ENCODE measurements around the gene DNAH2. TPM values are rescaled to one million over a fixed set of nuclear protein-coding genes. Genes with fewer than 3 reads are reported as not detected.

The DNAH2 gene
- polyA plus RNA-seq, 1 donor from 2014 or later, result 2.0 TPM

- Histone ChIP-seq H3K9me2 (ENCODE audit: insufficient read depth, low read length) (no peaks in the 10 kb centered on the region), H3K4me3 (ENCODE audit: low read length) (no peak overlapping the region), H3K27ac (ENCODE audit: low read length) (no peak overlapping the region), H3F3A (ENCODE audit: insufficient read depth, low read length, poor library complexity, severe bottlenecking) (peaks cover 10% of the 10 kb centered on the region), H2AFZ (ENCODE audit: low read depth, low read length) (no peak overlapping the region), H4K20me1 (ENCODE audit: insufficient read depth) (no peaks in the 10 kb centered on the region), H3K27me3 (ENCODE audit: insufficient read depth, low read depth, low read length) (no peaks in the 10 kb centered on the region), H3K9me3 (ENCODE audit: low read length) (no peaks in the 10 kb centered on the region), H3K4me2 (ENCODE audit: low read length) (no peak overlapping the region), H3K9ac (ENCODE audit: low read length) (peak overlapping the region; percentile 22), H3K36me3 (ENCODE audit: insufficient read depth, low read length) (no peaks in the 10 kb centered on the region), H3K79me2 (replicated peaks; ENCODE audit: insufficient read depth, low read length) (peaks cover 6% of the 10 kb centered on the region)
- no peak for TF ChIP-seq SMC3 (conservative IDR thresholded peaks at IDR 0.05; ENCODE audit: poor library complexity)
- no peak for TF ChIP-seq EZH2 (IDR thresholded peaks at IDR 0.05; ENCODE audit: borderline replicate concordance, insufficient read depth, low read length, poor library complexity, severe bottlenecking)
- TF ChIP-seq POLR2AphosphoS5 (IDR thresholded peaks at IDR 0.05), result no peak
- TF ChIP-seq REST (IDR thresholded peaks at IDR 0.05; ENCODE audit: borderline replicate concordance), result no peak
- TF ChIP-seq MXI1 (conservative IDR thresholded peaks at IDR 0.05; ENCODE audit: poor library complexity, severe bottlenecking), result no peak
- no peak for TF ChIP-seq EP300 (conservative IDR thresholded peaks at IDR 0.05; ENCODE audit: poor library complexity, severe bottlenecking)
These were observed 2.6 kb upstream of the DNAH2 start for GRCh38 chr17:7714721-7715594.

DNA sequence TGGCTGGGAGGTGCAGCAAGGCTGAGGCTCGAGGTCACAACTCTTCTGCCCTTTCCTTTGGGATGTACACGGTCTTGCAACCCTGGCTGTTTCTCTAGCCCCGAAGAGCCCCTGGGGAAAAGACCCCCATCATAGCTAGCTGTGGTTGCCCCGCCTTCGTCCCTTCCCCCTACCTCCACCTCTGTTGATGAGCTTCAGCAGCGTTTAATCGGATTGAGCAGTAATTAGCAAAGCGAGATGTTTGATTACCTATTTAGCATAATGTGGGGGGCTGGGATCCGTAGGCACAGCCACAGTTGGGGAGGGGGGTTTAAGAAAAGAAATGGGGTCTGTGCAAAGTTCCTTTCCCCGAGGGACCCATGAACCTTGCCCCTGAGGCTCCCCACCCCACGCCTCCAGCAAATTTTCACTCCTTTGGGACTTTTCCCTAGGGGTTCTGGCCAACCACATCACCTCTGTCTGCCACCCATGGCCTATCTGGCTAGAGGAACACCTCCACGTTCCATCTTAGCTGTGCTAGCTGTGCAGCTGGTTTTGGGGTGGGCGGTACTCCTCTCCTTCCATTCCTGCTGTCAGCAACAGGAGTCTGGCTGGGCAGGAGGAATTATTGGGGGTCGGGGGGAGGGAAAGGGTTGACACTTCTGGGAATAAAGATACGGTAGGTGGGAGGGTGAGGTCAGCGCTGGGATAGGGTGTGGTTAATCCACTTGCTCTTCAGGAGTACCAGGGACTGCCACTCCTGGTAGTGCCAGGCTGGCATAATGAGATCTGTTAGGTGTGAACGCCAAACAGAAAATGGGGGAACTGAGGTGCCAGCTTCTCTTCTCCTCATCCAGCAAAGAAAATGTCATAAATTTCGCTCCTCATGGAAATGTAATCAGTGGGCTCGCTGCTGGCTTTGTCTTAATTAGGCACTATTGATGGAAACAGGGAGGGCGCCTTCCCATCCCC, 1.3 kb upstream of the DNAH2 start:
- no peaks in the 10 kb centered on the region for H3K27me3 ChIP-seq (ENCODE audit: insufficient read depth, low read depth, low read length)
- H2AFZ ChIP-seq (ENCODE audit: low read depth, low read length), result peak overlapping the region; percentile 19
- H3K9me3 ChIP-seq (ENCODE audit: low read length), result no peaks in the 10 kb centered on the region
- H3K36me3 ChIP-seq (ENCODE audit: insufficient read depth, low read length), result no peaks in the 10 kb centered on the region
- peaks cover 6% of the 10 kb centered on the region for H3K79me2 ChIP-seq (replicated peaks; ENCODE audit: insufficient read depth, low read length)
- H4K20me1 ChIP-seq (ENCODE audit: insufficient read depth), result no peaks in the 10 kb centered on the region
- peak overlapping the region; percentile 81 for H3K27ac ChIP-seq (ENCODE audit: low read length)
- peak overlapping the region; percentile 77 for H3K4me3 ChIP-seq (ENCODE audit: low read length)
- H3K9ac ChIP-seq (ENCODE audit: low read length), result peak overlapping the region; percentile 81
- TF ChIP-seq MXI1 (conservative IDR thresholded peaks at IDR 0.05; ENCODE audit: poor library complexity, severe bottlenecking) (no peak), POLR2AphosphoS5 (IDR thresholded peaks at IDR 0.05) (no peak), EZH2 (IDR thresholded peaks at IDR 0.05; ENCODE audit: borderline replicate concordance, insufficient read depth, low read length, poor library complexity, severe bottlenecking) (no peak), EP300 (conservative IDR thresholded peaks at IDR 0.05; ENCODE audit: poor library complexity, severe bottlenecking) (no peak)
- peaks cover 10% of the 10 kb centered on the region for H3F3A ChIP-seq (ENCODE audit: insufficient read depth, low read length, poor library complexity, severe bottlenecking)
- no peaks in the 10 kb centered on the region for H3K9me2 ChIP-seq (ENCODE audit: insufficient read depth, low read length)
- peak overlapping the region; percentile 81 for H3K4me2 ChIP-seq (ENCODE audit: low read length)
